ENCODE measurements around the gene PCNX1.

DNA sequence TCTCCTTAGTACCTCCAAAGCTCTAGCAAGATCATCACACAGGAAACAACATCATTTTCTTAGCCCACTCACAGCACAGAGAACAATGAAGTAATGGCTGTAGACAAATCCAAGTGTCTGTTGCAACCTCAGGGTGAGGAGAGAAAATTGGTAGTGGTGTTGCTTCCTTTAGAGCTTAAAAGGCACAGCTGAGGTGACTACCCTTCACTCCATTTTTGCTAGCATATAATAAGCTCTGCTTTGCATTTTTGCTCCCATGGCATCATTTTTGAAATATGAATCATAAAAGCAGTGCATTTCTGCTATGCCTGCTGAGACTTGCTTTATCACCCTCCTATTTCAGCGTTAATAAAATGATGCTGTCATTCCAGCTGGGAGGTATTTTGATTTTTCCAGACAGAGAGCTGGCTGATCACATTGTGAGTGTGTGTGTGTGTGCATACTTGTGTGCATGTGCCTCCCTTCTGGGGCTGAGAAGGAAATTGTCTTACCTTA, 18.5 kb upstream of the PCNX1 start:
- TF ChIP-seq, protein P1, sequence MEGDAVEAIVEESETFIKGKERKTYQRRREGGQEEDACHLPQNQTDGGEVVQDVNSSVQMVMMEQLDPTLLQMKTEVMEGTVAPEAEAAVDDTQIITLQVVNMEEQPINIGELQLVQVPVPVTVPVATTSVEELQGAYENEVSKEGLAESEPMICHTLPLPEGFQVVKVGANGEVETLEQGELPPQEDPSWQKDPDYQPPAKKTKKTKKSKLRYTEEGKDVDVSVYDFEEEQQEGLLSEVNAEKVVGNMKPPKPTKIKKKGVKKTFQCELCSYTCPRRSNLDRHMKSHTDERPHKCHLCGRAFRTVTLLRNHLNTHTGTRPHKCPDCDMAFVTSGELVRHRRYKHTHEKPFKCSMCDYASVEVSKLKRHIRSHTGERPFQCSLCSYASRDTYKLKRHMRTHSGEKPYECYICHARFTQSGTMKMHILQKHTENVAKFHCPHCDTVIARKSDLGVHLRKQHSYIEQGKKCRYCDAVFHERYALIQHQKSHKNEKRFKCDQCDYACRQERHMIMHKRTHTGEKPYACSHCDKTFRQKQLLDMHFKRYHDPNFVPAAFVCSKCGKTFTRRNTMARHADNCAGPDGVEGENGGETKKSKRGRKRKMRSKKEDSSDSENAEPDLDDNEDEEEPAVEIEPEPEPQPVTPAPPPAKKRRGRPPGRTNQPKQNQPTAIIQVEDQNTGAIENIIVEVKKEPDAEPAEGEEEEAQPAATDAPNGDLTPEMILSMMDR (IDR thresholded peaks at IDR 0.05; ENCODE audit: insufficient read depth, low read length) = no peak
- no peak for TF ChIP-seq POLR2AphosphoS5 (IDR thresholded peaks at IDR 0.05; ENCODE audit: low read depth)
- TF ChIP-seq, protein P2, sequence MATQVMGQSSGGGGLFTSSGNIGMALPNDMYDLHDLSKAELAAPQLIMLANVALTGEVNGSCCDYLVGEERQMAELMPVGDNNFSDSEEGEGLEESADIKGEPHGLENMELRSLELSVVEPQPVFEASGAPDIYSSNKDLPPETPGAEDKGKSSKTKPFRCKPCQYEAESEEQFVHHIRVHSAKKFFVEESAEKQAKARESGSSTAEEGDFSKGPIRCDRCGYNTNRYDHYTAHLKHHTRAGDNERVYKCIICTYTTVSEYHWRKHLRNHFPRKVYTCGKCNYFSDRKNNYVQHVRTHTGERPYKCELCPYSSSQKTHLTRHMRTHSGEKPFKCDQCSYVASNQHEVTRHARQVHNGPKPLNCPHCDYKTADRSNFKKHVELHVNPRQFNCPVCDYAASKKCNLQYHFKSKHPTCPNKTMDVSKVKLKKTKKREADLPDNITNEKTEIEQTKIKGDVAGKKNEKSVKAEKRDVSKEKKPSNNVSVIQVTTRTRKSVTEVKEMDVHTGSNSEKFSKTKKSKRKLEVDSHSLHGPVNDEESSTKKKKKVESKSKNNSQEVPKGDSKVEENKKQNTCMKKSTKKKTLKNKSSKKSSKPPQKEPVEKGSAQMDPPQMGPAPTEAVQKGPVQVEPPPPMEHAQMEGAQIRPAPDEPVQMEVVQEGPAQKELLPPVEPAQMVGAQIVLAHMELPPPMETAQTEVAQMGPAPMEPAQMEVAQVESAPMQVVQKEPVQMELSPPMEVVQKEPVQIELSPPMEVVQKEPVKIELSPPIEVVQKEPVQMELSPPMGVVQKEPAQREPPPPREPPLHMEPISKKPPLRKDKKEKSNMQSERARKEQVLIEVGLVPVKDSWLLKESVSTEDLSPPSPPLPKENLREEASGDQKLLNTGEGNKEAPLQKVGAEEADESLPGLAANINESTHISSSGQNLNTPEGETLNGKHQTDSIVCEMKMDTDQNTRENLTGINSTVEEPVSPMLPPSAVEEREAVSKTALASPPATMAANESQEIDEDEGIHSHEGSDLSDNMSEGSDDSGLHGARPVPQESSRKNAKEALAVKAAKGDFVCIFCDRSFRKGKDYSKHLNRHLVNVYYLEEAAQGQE (IDR thresholded peaks at IDR 0.05; ENCODE audit: insufficient replicate concordance, low read depth) = no peak
